ENCODE results near the gene SOX12.

Gene SOX12

GRCh38 chr20:305745-306144 is 19.6 kb upstream of the SOX12 start:
- Histone ChIP-seq H3K79me1 (replicated peaks; ENCODE audit: low read length, poor library complexity, severe bottlenecking) (peaks cover 4% of the 10 kb centered on the region), H4K8ac (ENCODE audit: low read length) (no peak overlapping the region), H3K18ac (ENCODE audit: low read depth in 1 of 2, low read length in 2 of 2) (no peak overlapping the region), H2BK120ac (ENCODE audit: low read depth, low read length) (no peak overlapping the region), H3K27me3 (ENCODE audit: control insufficient read depth in 1 of 2, insufficient read depth in 1 of 2, low read length in 2 of 2) (no peaks in the 10 kb centered on the region), H3K27ac (ENCODE audit: low read length, poor library complexity, severe bottlenecking) (no peak overlapping the region), H4K91ac (ENCODE audit: low read length) (no peak overlapping the region), H3K4me2 (ENCODE audit: low read length, poor library complexity, severe bottlenecking) (no peak overlapping the region), H3K36me3 (ENCODE audit: control insufficient read depth in 1 of 2, insufficient read depth in 2 of 2, low read depth in 1 of 2, low read length in 2 of 2) (no peaks in the 10 kb centered on the region), H2BK12ac (ENCODE audit: low read length in 2 of 2) (no peak overlapping the region), H2AFZ (ENCODE audit: low read depth, low read length) (no peak overlapping the region), H3K4me3 (ENCODE audit: insufficient read depth in 1 of 2, low read depth in 1 of 2, low read length in 2 of 2) (no peak overlapping the region), H3K4ac (ENCODE audit: low read depth in 1 of 2, low read length in 2 of 2) (peak overlapping the region in 1 of 2 experiments; percentile 58), H3K14ac (ENCODE audit: low read length in 2 of 2) (no peak overlapping the region), H2BK5ac (ENCODE audit: low read depth, low read length, poor library complexity, severe bottlenecking) (no peak overlapping the region), H3K23ac (ENCODE audit: low read length in 2 of 2) (no peak overlapping the region), H3K9ac (ENCODE audit: low read length) (no peak overlapping the region), H2BK15ac (ENCODE audit: low read depth, poor library complexity, severe bottlenecking) (no peak overlapping the region), H2AK5ac (ENCODE audit: low read length, severe bottlenecking) (no peak overlapping the region), H3K9me3 (ENCODE audit: control insufficient read depth, low read length) (no peaks in the 10 kb centered on the region), H3K4me1 (ENCODE audit: control insufficient read depth, insufficient read depth, low read depth, low read length) (peaks cover 10% of the 10 kb centered on the region)
- 83% methylated on average over 10 of the region's 11 CpGs for WGBS
- DNase-seq = no peak

GRCh38 chr20:308427-309038 is 16.8 kb upstream of the SOX12 start:
- Histone ChIP-seq H4K8ac (ENCODE audit: low read length) (peak overlapping the region; percentile 73), H3K4me3 (ENCODE audit: insufficient read depth in 1 of 2, low read depth in 1 of 2, low read length in 2 of 2) (no peak overlapping the region), H3K18ac (ENCODE audit: low read depth in 1 of 2, low read length in 2 of 2) (peak overlapping the region; percentile 29 to 85), H3K27ac (ENCODE audit: low read length, poor library complexity, severe bottlenecking) (peak overlapping the region; percentile 91), H3K9ac (ENCODE audit: low read length) (peak overlapping the region; percentile 96), H2AFZ (ENCODE audit: low read depth, low read length) (no peak overlapping the region), H3K9me3 (ENCODE audit: control insufficient read depth, low read length) (no peaks in the 10 kb centered on the region), H2BK15ac (ENCODE audit: low read depth, poor library complexity, severe bottlenecking) (no peak overlapping the region), H3K14ac (ENCODE audit: low read length in 2 of 2) (no peak overlapping the region), H4K91ac (ENCODE audit: low read length) (peak overlapping the region; percentile 62), H3K4ac (ENCODE audit: low read depth in 1 of 2, low read length in 2 of 2) (peak overlapping the region; percentile 27 to 73), H3K27me3 (ENCODE audit: control insufficient read depth in 1 of 2, insufficient read depth in 1 of 2, low read length in 2 of 2) (no peaks in the 10 kb centered on the region), H3K4me1 (ENCODE audit: control insufficient read depth, insufficient read depth, low read depth, low read length) (peaks cover 4% of the 10 kb centered on the region), H2BK120ac (ENCODE audit: low read depth, low read length) (peak overlapping the region; percentile 39), H2BK5ac (ENCODE audit: low read depth, low read length, poor library complexity, severe bottlenecking) (no peak overlapping the region), H3K79me1 (replicated peaks; ENCODE audit: low read length, poor library complexity, severe bottlenecking) (peaks cover 2% of the 10 kb centered on the region), H3K36me3 (ENCODE audit: control insufficient read depth in 1 of 2, insufficient read depth in 2 of 2, low read depth in 1 of 2, low read length in 2 of 2) (no peaks in the 10 kb centered on the region), H3K4me2 (ENCODE audit: low read length, poor library complexity, severe bottlenecking) (no peak overlapping the region), H3K23ac (ENCODE audit: low read length in 2 of 2) (no peak overlapping the region), H2BK12ac (ENCODE audit: low read length in 2 of 2) (peak overlapping the region; percentile 69 to 73), H2AK5ac (ENCODE audit: low read length, severe bottlenecking) (peak overlapping the region; percentile 24)
- no peak for DNase-seq
- WGBS = 89% methylated on average over 7 of the region's 7 CpGs

- H2BK5ac ChIP-seq (ENCODE audit: low read depth, low read length, poor library complexity, severe bottlenecking) = no peak overlapping the region
- H3K4ac ChIP-seq (ENCODE audit: low read depth in 1 of 2, low read length in 2 of 2) = peak overlapping the region; percentile 48 to 96
- H3K4me2 ChIP-seq (ENCODE audit: low read length, poor library complexity, severe bottlenecking) = peak overlapping the region; percentile 89
- WGBS = 0% methylated on average over 6 of the region's 6 CpGs
- peak overlapping the region; percentile 91 for H3K27ac ChIP-seq (ENCODE audit: low read length, poor library complexity, severe bottlenecking)
- H3K14ac ChIP-seq (ENCODE audit: low read length in 2 of 2) = peak overlapping the region; percentile 39 to 55
- peak overlapping the region; percentile 86 to 92 for H3K18ac ChIP-seq (ENCODE audit: low read depth in 1 of 2, low read length in 2 of 2)
- H3K36me3 ChIP-seq (ENCODE audit: control insufficient read depth in 1 of 2, insufficient read depth in 2 of 2, low read depth in 1 of 2, low read length in 2 of 2) = no peaks in the 10 kb centered on the region
- H3K9me3 ChIP-seq (ENCODE audit: control insufficient read depth, low read length) = no peaks in the 10 kb centered on the region
- no peak for DNase-seq
- peak overlapping the region; percentile 12 for H2BK15ac ChIP-seq (ENCODE audit: low read depth, poor library complexity, severe bottlenecking)
- peak overlapping the region; percentile 81 for H4K8ac ChIP-seq (ENCODE audit: low read length)
- H2BK120ac ChIP-seq (ENCODE audit: low read depth, low read length) = peak overlapping the region; percentile 89
- H2AK5ac ChIP-seq (ENCODE audit: low read length, severe bottlenecking) = no peak overlapping the region
- no peaks in the 10 kb centered on the region for H3K27me3 ChIP-seq (ENCODE audit: control insufficient read depth in 1 of 2, insufficient read depth in 1 of 2, low read length in 2 of 2)
- no peaks in the 10 kb centered on the region for H3K79me1 ChIP-seq (replicated peaks; ENCODE audit: low read length, poor library complexity, severe bottlenecking)
- H4K91ac ChIP-seq (ENCODE audit: low read length) = peak overlapping the region; percentile 90
- H3K9ac ChIP-seq (ENCODE audit: low read length) = peak overlapping the region; percentile 96
- H2AFZ ChIP-seq (ENCODE audit: low read depth, low read length) = peak overlapping the region; percentile 43
- H3K23ac ChIP-seq (ENCODE audit: low read length in 2 of 2) = peak overlapping the region in 1 of 2 experiments; percentile 95
- peak overlapping the region; percentile 51 to 90 for H2BK12ac ChIP-seq (ENCODE audit: low read length in 2 of 2)
- H3K4me1 ChIP-seq (ENCODE audit: control insufficient read depth, insufficient read depth, low read depth, low read length) = peaks cover 5% of the 10 kb centered on the region
- peak overlapping the region; percentile 47 to 78 for H3K4me3 ChIP-seq (ENCODE audit: insufficient read depth in 1 of 2, low read depth in 1 of 2, low read length in 2 of 2)
Measured at GRCh38 chr20:309306-309840, 16.0 kb upstream of the SOX12 start.

GRCh38 chr20:309841-310644 is 15.3 kb upstream of the SOX12 start:
- H3K27ac ChIP-seq (ENCODE audit: low read length, poor library complexity, severe bottlenecking) = peak overlapping the region; percentile 91
- peak overlapping the region; percentile 81 for H2BK5ac ChIP-seq (ENCODE audit: low read depth, low read length, poor library complexity, severe bottlenecking)
- peak overlapping the region; percentile 51 to 90 for H2BK12ac ChIP-seq (ENCODE audit: low read length in 2 of 2)
- no peaks in the 10 kb centered on the region for H3K27me3 ChIP-seq (ENCODE audit: control insufficient read depth in 1 of 2, insufficient read depth in 1 of 2, low read length in 2 of 2)
- peak overlapping the region; percentile 43 for H2AFZ ChIP-seq (ENCODE audit: low read depth, low read length)
- DNase-seq = peak; percentile 100
- no peaks in the 10 kb centered on the region for H3K79me1 ChIP-seq (replicated peaks; ENCODE audit: low read length, poor library complexity, severe bottlenecking)
- H2BK15ac ChIP-seq (ENCODE audit: low read depth, poor library complexity, severe bottlenecking) = peak overlapping the region; percentile 12
- peak overlapping the region; percentile 39 to 55 for H3K14ac ChIP-seq (ENCODE audit: low read length in 2 of 2)
- peak overlapping the region; percentile 47 to 78 for H3K4me3 ChIP-seq (ENCODE audit: insufficient read depth in 1 of 2, low read depth in 1 of 2, low read length in 2 of 2)
- peaks cover 5% of the 10 kb centered on the region for H3K4me1 ChIP-seq (ENCODE audit: control insufficient read depth, insufficient read depth, low read depth, low read length)
- H2BK120ac ChIP-seq (ENCODE audit: low read depth, low read length) = peak overlapping the region; percentile 89
- H3K18ac ChIP-seq (ENCODE audit: low read depth in 1 of 2, low read length in 2 of 2) = peak overlapping the region; percentile 86 to 92
- H3K23ac ChIP-seq (ENCODE audit: low read length in 2 of 2) = peak overlapping the region in 1 of 2 experiments; percentile 70
- no peaks in the 10 kb centered on the region for H3K36me3 ChIP-seq (ENCODE audit: control insufficient read depth in 1 of 2, insufficient read depth in 2 of 2, low read depth in 1 of 2, low read length in 2 of 2)
- peak overlapping the region; percentile 89 for H3K4me2 ChIP-seq (ENCODE audit: low read length, poor library complexity, severe bottlenecking)
- H4K91ac ChIP-seq (ENCODE audit: low read length) = peak overlapping the region; percentile 90
- WGBS = under 1% methylated on average over 29 of the region's 31 CpGs
- peak overlapping the region; percentile 48 to 96 for H3K4ac ChIP-seq (ENCODE audit: low read depth in 1 of 2, low read length in 2 of 2)
- peak overlapping the region; percentile 89 for H4K8ac ChIP-seq (ENCODE audit: low read length)
- H2AK5ac ChIP-seq (ENCODE audit: low read length, severe bottlenecking) = no peak overlapping the region
- H3K9ac ChIP-seq (ENCODE audit: low read length) = peak overlapping the region; percentile 96
- no peaks in the 10 kb centered on the region for H3K9me3 ChIP-seq (ENCODE audit: control insufficient read depth, low read length)
